Breast epithelium (tissue), 3 donors: Measurements from ENCODE around the gene WIZ.

Experiments
- CTCF ChIP-seq, 3 donors: fragments of 450-650 bp; IDR thresholded peaks; one replicate each; pipeline ENCODE4 v1.5.1; 2016 to 2017; ENCODE audit warnings: antibody characterized with exemption in 3 of 3, mild to moderate bottlenecking in 3 of 3, moderate library complexity in 3 of 3
- POLR2AphosphoS5 ChIP-seq, 3 donors: sonication (generic); formaldehyde crosslinking; IDR thresholded peaks; one replicate each; pipeline ENCODE4 v1.6.1; 2017; ENCODE audit warnings: antibody characterized with exemption in 3 of 3

GRCh38 chr19:15447057-15447456, 2.7 kb downstream of the WIZ start:
- TF ChIP-seq POLR2AphosphoS5 (IDR thresholded peaks at IDR 0.05) (no peak), CTCF (IDR thresholded peaks at IDR 0.05) (no peak)
